HepG2 (cell line): ENCODE measurements around the gene CASP1. TPM values are rescaled to one million over a fixed set of nuclear protein-coding genes. Genes with fewer than 3 reads are reported as not detected.
A peak's percentile ranks its signal among the peaks of the same experiment; 100 is the strongest.

Experiments used
- CBFB ChIP-seq: sonication (generic); formaldehyde crosslinking; IDR thresholded peaks from 2 replicates; pipeline ENCODE4 v1.4.0; 2020; ENCODE audit warnings: missing genetic modification reagents
- EP300 ChIP-seq, 3 experiments: sonication (generic) in 1 of 3; formaldehyde crosslinking in 1 of 3; IDR thresholded peaks; 2 replicates each; pipeline versions ENCODE4 v1.5.1 to v1.6.1; 2011 to 2020; ENCODE audit warnings: low read depth in 2 of 3, low read length in 2 of 3, borderline replicate concordance in 1 of 3, improper control_type of control experiment in 1 of 3, mild to moderate bottlenecking in 1 of 3, missing genetic modification reagents in 1 of 3, moderate library complexity in 1 of 3
- IRF2 ChIP-seq: IDR thresholded peaks from 2 replicates; pipeline ENCODE4 v1.6.1; 2018; ENCODE audit warnings: missing genetic modification reagents, missing compliant biosample characterization
- JUND ChIP-seq: sonication (generic); formaldehyde crosslinking; IDR thresholded peaks from 2 replicates; pipeline ENCODE4 v1.8.0; 2022; ENCODE audit warnings: mild to moderate bottlenecking, missing genetic modification reagents
- RBM39 ChIP-seq: fragments of 200-400 bp; formaldehyde crosslinking; IDR thresholded peaks from one replicate; pipeline ENCODE4 v1.6.1; 2018; ENCODE audit warnings: antibody characterized with exemption, mild to moderate bottlenecking, low read depth, low read length; ENCODE audit not compliant: poor library complexity, severe bottlenecking
- REXO4 ChIP-seq: sonication (generic); formaldehyde crosslinking; IDR thresholded peaks from 2 replicates; pipeline ENCODE4 v1.8.0; 2022; ENCODE audit warnings: missing genetic modification reagents, mild to moderate bottlenecking, borderline replicate concordance
- RXRB ChIP-seq: IDR thresholded peaks from 2 replicates; pipeline ENCODE4 v1.6.1; 2016; ENCODE audit warnings: borderline replicate concordance, missing genetic modification reagents, missing compliant biosample characterization
- SNRNP70 ChIP-seq: fragments of 200-400 bp; formaldehyde crosslinking; IDR thresholded peaks from 2 replicates; pipeline ENCODE4 v1.6.1; 2017; ENCODE audit warnings: mild to moderate bottlenecking, low read depth, low read length, moderate library complexity
- STAG1 ChIP-seq: sonication (generic); formaldehyde crosslinking; IDR thresholded peaks from 2 replicates; pipeline ENCODE4 v1.4.0; 2020; ENCODE audit warnings: missing genetic modification reagents
- TEAD2 ChIP-seq: sonication (generic); formaldehyde crosslinking; IDR thresholded peaks from 2 replicates; pipeline ENCODE4 v1.9.0; 2021; ENCODE audit warnings: missing genetic modification reagents
- ZMYM4 ChIP-seq: sonication (generic); formaldehyde crosslinking; IDR thresholded peaks from 2 replicates; pipeline ENCODE4 v1.8.1; 2023; ENCODE audit warnings: mild to moderate bottlenecking, missing genetic modification reagents
- ZNF432 ChIP-seq: sonication (generic); formaldehyde crosslinking; IDR thresholded peaks from 2 replicates; pipeline ENCODE4 v1.5.0; 2020; ENCODE audit warnings: missing genetic modification reagents, mild to moderate bottlenecking, borderline replicate concordance
- ZNF558 ChIP-seq: sonication (generic); formaldehyde crosslinking; IDR thresholded peaks from 2 replicates; pipeline ENCODE4 v1.9.0; 2022; ENCODE audit warnings: mild to moderate bottlenecking, missing genetic modification reagents, borderline replicate concordance
- polyA plus RNA-seq, 8 experiments: library from polyadenylated mRNA; depleted of rRNA in 3 of 8; stranded (reverse) in 7 of 8; unstranded in 1 of 8; fragments of >200 nt; fragmentation: Illumina TruSeq in 4 of 8; extraction: Trizol in 4 of 8; gene quantifications; 2 replicates each; pipeline versions ENCODE4 v1.2.1 to v1.2.3, GENCODE V29; 2011 to 2016; ENCODE audit warnings: low read depth in 4 of 8, missing spikeins in 1 of 8, mixed read lengths in 1 of 8; ENCODE audit not compliant: insufficient read depth in 1 of 8
- total RNA-seq, 5 experiments: library from RNA; depleted of rRNA; stranded (reverse); fragments of >200 nt; fragmentation: Illumina TruSeq; extraction: Trizol; gene quantifications; 2 replicates each; pipeline ENCODE4 v1.2.3, GENCODE V29; 2016; ENCODE audit warnings: low read depth in 1 of 5
- TF ChIP-seq, protein P1 (sequence below), 2 experiments: sonication (generic) in 1 of 2; formaldehyde crosslinking in 1 of 2; IDR thresholded peaks; 2 replicates each; pipeline versions ENCODE4 v1.4.0 to v1.6.1; 2016 to 2020; ENCODE audit warnings: borderline replicate concordance in 1 of 2, low read depth in 1 of 2, mild to moderate bottlenecking in 1 of 2, missing genetic modification reagents in 1 of 2
- TF ChIP-seq, protein P2 (sequence below): sonication (generic); formaldehyde crosslinking; conservative IDR thresholded peaks from 2 replicates; pipeline ENCODE4 v1.4.0; 2020; ENCODE audit warnings: missing genetic modification reagents
- TF ChIP-seq, protein P3 (sequence below): sonication (generic); formaldehyde crosslinking; IDR thresholded peaks from 2 replicates; pipeline ENCODE4 v1.8.1; 2022; ENCODE audit warnings: low read depth, mild to moderate bottlenecking, missing genetic modification reagents
- TF ChIP-seq, protein P4 (sequence below): IDR thresholded peaks from 2 replicates; pipeline ENCODE4 v1.6.1; 2016; ENCODE audit warnings: mild to moderate bottlenecking

Gene CASP1
- total and polyA plus RNA-seq, 2 of the 13 experiments (the other 11 are each of a cell fraction or from before 2014, with no cell fraction given) = 0.34 to 5.2 TPM

DNA sequence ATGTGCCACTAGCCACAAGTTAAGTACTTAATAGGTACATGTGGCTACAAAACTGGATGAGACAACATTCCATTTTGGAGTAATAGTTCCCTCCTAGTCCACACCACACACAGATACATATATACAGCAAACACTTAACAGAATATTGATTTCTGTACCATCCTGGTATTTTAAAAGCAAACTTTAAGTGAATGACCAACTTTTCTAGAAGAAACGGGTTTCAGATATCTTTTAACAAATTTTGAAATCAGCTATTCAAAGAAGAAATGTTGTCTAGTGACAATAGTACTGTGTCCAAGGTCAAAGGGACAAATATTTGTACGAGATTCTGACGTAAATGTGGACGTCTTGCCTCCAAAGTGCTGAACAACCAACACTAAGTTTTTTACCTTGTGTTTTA lies 22.5 kb upstream of the CASP1 start (continued):
- TF ChIP-seq STAG1 (CRISPR knock-in tag) (no peak; the same call in 1 of the 2 replicates), CBFB (no peak), IRF2 (CRISPR knock-in tag) (no peak), ZNF558 (CRISPR knock-in tag) (no peak), JUND (CRISPR knock-in tag) (no peak), SNRNP70 (no peak), ZMYM4 (CRISPR knock-in tag) (peak; percentile 53; the same call in 1 of the 2 replicates), EP300 (IDR thresholded peaks at IDR 0.05; ENCODE audit: low read depth in 2 of 2, low read length in 2 of 2) (peak in 1 of 2 experiments; percentile 80; a peak in 2 of 4 replicates), EP300 (CRISPR knock-in tag; IDR thresholded peaks at IDR 0.05; ENCODE audit: borderline replicate concordance) (no peak), TEAD2 (CRISPR knock-in tag) (no peak), REXO4 (CRISPR knock-in tag) (no peak), ZNF432 (CRISPR knock-in tag) (no peak), RXRB (CRISPR knock-in tag) (peak; percentile 41; the same call in 1 of the 2 replicates), RBM39 (no peak)
- TF ChIP-seq, protein P1, sequence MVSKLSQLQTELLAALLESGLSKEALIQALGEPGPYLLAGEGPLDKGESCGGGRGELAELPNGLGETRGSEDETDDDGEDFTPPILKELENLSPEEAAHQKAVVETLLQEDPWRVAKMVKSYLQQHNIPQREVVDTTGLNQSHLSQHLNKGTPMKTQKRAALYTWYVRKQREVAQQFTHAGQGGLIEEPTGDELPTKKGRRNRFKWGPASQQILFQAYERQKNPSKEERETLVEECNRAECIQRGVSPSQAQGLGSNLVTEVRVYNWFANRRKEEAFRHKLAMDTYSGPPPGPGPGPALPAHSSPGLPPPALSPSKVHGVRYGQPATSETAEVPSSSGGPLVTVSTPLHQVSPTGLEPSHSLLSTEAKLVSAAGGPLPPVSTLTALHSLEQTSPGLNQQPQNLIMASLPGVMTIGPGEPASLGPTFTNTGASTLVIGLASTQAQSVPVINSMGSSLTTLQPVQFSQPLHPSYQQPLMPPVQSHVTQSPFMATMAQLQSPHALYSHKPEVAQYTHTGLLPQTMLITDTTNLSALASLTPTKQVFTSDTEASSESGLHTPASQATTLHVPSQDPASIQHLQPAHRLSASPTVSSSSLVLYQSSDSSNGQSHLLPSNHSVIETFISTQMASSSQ (IDR thresholded peaks at IDR 0.05; ENCODE audit: low read depth) = peak; percentile 70; the same call in 1 of the 2 replicates
- TF ChIP-seq, protein P1 (CRISPR knock-in tag; IDR thresholded peaks at IDR 0.05; ENCODE audit: borderline replicate concordance) = no peak; the same call in 1 of the 2 replicates
- TF ChIP-seq, protein P2, sequence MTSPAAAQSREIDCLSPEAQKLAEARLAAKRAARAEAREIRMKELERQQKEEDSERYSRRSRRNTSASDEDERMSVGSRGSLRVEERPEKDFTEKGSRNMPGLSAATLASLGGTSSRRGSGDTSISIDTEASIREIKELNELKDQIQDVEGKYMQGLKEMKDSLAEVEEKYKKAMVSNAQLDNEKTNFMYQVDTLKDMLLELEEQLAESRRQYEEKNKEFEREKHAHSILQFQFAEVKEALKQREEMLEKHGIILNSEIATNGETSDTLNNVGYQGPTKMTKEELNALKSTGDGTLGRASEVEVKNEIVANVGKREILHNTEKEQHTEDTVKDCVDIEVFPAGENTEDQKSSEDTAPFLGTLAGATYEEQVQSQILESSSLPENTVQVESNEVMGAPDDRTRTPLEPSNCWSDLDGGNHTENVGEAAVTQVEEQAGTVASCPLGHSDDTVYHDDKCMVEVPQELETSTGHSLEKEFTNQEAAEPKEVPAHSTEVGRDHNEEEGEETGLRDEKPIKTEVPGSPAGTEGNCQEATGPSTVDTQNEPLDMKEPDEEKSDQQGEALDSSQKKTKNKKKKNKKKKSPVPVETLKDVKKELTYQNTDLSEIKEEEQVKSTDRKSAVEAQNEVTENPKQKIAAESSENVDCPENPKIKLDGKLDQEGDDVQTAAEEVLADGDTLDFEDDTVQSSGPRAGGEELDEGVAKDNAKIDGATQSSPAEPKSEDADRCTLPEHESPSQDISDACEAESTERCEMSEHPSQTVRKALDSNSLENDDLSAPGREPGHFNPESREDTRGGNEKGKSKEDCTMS (CRISPR knock-in tag) = no peak
- TF ChIP-seq, protein P3, sequence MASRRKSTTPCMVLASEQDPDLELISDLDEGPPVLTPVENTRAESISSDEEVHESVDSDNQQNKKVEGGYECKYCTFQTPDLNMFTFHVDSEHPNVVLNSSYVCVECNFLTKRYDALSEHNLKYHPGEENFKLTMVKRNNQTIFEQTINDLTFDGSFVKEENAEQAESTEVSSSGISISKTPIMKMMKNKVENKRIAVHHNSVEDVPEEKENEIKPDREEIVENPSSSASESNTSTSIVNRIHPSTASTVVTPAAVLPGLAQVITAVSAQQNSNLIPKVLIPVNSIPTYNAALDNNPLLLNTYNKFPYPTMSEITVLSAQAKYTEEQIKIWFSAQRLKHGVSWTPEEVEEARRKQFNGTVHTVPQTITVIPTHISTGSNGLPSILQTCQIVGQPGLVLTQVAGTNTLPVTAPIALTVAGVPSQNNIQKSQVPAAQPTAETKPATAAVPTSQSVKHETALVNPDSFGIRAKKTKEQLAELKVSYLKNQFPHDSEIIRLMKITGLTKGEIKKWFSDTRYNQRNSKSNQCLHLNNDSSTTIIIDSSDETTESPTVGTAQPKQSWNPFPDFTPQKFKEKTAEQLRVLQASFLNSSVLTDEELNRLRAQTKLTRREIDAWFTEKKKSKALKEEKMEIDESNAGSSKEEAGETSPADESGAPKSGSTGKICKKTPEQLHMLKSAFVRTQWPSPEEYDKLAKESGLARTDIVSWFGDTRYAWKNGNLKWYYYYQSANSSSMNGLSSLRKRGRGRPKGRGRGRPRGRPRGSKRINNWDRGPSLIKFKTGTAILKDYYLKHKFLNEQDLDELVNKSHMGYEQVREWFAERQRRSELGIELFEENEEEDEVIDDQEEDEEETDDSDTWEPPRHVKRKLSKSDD (CRISPR knock-in tag) = no peak
- TF ChIP-seq, protein P4, sequence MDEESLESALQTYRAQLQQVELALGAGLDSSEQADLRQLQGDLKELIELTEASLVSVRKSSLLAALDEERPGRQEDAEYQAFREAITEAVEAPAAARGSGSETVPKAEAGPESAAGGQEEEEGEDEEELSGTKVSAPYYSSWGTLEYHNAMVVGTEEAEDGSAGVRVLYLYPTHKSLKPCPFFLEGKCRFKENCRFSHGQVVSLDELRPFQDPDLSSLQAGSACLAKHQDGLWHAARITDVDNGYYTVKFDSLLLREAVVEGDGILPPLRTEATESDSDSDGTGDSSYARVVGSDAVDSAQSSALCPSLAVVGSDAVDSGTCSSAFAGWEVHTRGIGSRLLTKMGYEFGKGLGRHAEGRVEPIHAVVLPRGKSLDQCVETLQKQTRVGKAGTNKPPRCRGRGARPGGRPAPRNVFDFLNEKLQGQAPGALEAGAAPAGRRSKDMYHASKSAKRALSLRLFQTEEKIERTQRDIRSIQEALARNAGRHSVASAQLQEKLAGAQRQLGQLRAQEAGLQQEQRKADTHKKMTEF (CRISPR knock-in tag) = peak; percentile 25; the same call in 1 of the 2 replicates
